GM12801 (cell line): Measurements from ENCODE around the gene TIMM44.

Experiments used
- TF ChIP-seq, protein P1 (sequence below): IDR thresholded peaks from one replicate; pipeline ENCODE4 v1.5.1; 2011; ENCODE audit warnings: control low read depth; ENCODE audit not compliant: insufficient read length; ENCODE audit errors: extremely low read depth

Gene TIMM44

DNA sequence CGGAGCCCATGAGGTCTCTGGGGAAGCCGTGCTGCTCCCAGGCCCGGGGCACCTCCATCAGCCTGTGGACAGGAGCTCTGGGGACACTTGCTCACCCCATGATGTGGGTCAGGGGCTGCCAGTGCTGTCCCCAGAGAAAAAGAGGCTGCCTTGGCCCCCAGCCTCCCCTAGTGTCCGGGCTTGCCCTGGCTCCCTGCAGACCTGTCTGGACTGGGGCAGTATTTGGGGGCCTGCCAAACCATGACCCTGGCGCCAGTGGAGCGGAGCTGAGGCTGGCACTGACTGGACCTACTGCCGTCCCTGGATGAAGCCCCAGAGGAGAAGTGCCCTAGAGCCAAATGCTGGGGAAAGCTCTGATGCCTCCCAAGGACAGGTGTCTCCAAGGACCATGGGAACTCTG, 31.6 kb upstream of the TIMM44 start:
- TF ChIP-seq, protein P1, sequence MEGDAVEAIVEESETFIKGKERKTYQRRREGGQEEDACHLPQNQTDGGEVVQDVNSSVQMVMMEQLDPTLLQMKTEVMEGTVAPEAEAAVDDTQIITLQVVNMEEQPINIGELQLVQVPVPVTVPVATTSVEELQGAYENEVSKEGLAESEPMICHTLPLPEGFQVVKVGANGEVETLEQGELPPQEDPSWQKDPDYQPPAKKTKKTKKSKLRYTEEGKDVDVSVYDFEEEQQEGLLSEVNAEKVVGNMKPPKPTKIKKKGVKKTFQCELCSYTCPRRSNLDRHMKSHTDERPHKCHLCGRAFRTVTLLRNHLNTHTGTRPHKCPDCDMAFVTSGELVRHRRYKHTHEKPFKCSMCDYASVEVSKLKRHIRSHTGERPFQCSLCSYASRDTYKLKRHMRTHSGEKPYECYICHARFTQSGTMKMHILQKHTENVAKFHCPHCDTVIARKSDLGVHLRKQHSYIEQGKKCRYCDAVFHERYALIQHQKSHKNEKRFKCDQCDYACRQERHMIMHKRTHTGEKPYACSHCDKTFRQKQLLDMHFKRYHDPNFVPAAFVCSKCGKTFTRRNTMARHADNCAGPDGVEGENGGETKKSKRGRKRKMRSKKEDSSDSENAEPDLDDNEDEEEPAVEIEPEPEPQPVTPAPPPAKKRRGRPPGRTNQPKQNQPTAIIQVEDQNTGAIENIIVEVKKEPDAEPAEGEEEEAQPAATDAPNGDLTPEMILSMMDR: no peak

DNA sequence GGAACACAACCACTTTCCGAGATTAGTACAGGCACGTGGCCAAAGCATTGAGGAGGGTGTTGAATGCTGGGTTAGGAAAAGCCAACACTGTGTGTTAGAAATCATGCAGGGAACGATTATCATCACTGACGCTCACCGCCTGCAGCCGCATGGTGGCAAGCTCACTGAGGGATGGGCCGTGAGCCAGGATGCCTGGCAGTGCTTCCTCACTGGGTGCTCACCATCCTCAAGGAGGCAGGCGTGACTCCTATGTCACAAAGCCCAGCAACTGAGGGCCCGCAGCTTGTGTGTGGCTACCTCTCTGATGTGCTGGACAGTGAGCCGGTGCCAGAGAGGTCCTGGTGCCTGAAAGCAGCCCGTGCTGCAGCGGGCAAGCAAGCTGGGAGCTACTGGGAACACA, 30.4 kb upstream of the TIMM44 start:
- TF ChIP-seq, protein P1: no peak

- TF ChIP-seq, protein P1: no peak
Observed at GRCh38 chr19:7971553-7972520, 28.4 kb upstream of the TIMM44 start.

GRCh38 chr19:7970716-7971448, 27.4 kb upstream of the TIMM44 start:
- TF ChIP-seq, protein P1: no peak

GRCh38 chr19:7969555-7969939, 26.1 kb upstream of the TIMM44 start:
- TF ChIP-seq, protein P1: no peak

GRCh38 chr19:7968796-7969554, 25.5 kb upstream of the TIMM44 start:
- TF ChIP-seq, protein P1: no peak
